Glomerular endothelial cell (primary cell): ENCODE data around the gene UGT2B7. TPM values are rescaled to one million over a fixed set of nuclear protein-coding genes. Genes with fewer than 3 reads are reported as not detected.
"Not testable (repeated sequence)": the region's sequence is repeated elsewhere in the genome, so short reads cannot be mapped to it uniquely, and the experiment has no call there.

Experiments used
- DNase-seq: peaks from one replicate; pipeline ENCODE4 v3.0.0-alpha.2; 2011; ENCODE audit warnings: low read depth, low spot score; ENCODE audit errors: extremely low read depth
- total RNA-seq: library from RNA; depleted of rRNA; stranded (reverse); fragments of >200 nt; gene quantifications from 2 replicates; pipeline ENCODE4 v1.2.3, GENCODE V29; 2015

The UGT2B7 gene
- total RNA-seq, 1 donor from 2014 or later, result 2.2 TPM

GRCh38 chr4:69078852-69079251 lies 17.4 kb upstream of the UGT2B7 start:
- DNase-seq, result no peak

- no peak for DNase-seq
Measured at GRCh38 chr4:69088473-69088872, 7.8 kb upstream of the UGT2B7 start.

GRCh38 chr4:69089388-69089787 lies 6.9 kb upstream of the UGT2B7 start:
- DNase-seq, result no peak

GRCh38 chr4:69092190-69092589 lies 4.1 kb upstream of the UGT2B7 start:
- peak; percentile 7 for DNase-seq

- DNase-seq, result no peak
Measured at GRCh38 chr4:69092980-69093568, 3.2 kb upstream of the UGT2B7 start.

- DNase-seq, result no peak
Measured at GRCh38 chr4:69093681-69094080, 2.6 kb upstream of the UGT2B7 start.

- peak; percentile 23 for DNase-seq
Measured at GRCh38 chr4:69095301-69095731, 958 bp upstream of the UGT2B7 start.

- no peak for DNase-seq
Measured at GRCh38 chr4:69096810-69097209, 536 bp downstream of the UGT2B7 start.

- no peak for DNase-seq
Measured at GRCh38 chr4:69098470-69098869, 2.2 kb downstream of the UGT2B7 start.

GRCh38 chr4:69099910-69100309 lies 3.6 kb downstream of the UGT2B7 start:
- no peak for DNase-seq

- DNase-seq, result not testable (repeated sequence)
Measured at GRCh38 chr4:69102668-69103067, 6.4 kb downstream of the UGT2B7 start.

GRCh38 chr4:69104719-69105275 lies 8.5 kb downstream of the UGT2B7 start:
- DNase-seq, result no peak

- not testable (repeated sequence) for DNase-seq
Measured at GRCh38 chr4:69115151-69115850, 19.0 kb downstream of the UGT2B7 start.

- no peak for DNase-seq
Measured at GRCh38 chr4:69115851-69116213, 19.6 kb downstream of the UGT2B7 start.

GRCh38 chr4:69116645-69117321 lies 20.5 kb downstream of the UGT2B7 start:
- no peak for DNase-seq

- DNase-seq, result no peak
Measured at GRCh38 chr4:69120870-69121269, 24.6 kb downstream of the UGT2B7 start.

GRCh38 chr4:69122476-69122875 lies 26.2 kb downstream of the UGT2B7 start:
- no peak for DNase-seq

- no peak for DNase-seq
Measured at GRCh38 chr4:69124941-69125340, 28.7 kb downstream of the UGT2B7 start.

- no peak for DNase-seq
Measured at GRCh38 chr4:69126024-69126423, 29.8 kb downstream of the UGT2B7 start.

GRCh38 chr4:69133993-69134392 lies 37.7 kb downstream of the UGT2B7 start:
- DNase-seq, result no peak

- DNase-seq, result no peak
Measured at GRCh38 chr4:69134471-69134870, 38.2 kb downstream of the UGT2B7 start.

- no peak for DNase-seq
Measured at GRCh38 chr4:69141320-69141719, 45.0 kb downstream of the UGT2B7 start.
